HG03469 (cell line): Measurements from ENCODE around the gene GTPBP2.
"Not testable (repeated sequence)": the region's sequence is repeated elsewhere in the genome, so short reads cannot be mapped to it uniquely, and the experiment has no call there.

Source experiments
- ATAC-seq: cut with Tn5 transposase; IDR thresholded peaks from one replicate; pipeline ENCODE4 v1.9.1; 2021; ENCODE audit warnings: mild to moderate bottlenecking, moderate library complexity, moderate number of reproducible peaks; ENCODE audit not compliant: unreplicated experiment

GTPBP2 gene

GRCh38 chr6:43658161-43658560 lies 29.1 kb upstream of the GTPBP2 start:
- ATAC-seq: no peak

GRCh38 chr6:43657221-43657802 lies 28.2 kb upstream of the GTPBP2 start:
- no peak for ATAC-seq

DNA sequence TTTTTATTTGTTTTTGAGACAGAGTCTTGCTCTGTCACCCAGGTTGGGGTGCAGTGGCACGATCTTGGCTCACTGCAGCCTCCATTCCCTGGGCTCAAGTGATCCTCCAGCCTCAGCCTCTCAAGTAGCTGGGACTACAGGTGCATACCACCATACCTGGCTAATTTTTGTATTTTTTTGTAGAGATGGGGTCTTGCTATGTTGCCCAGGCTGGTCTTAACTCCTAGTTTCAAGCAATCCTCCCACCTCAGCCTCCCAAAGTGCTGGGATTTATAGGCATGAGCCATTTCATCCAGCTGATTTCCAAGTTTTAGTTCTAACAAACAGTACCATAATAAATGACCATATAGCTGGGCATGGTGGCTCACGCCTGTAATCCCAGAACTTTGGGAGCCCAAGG lies 23.8 kb upstream of the GTPBP2 start:
- ATAC-seq: not testable (repeated sequence)

DNA sequence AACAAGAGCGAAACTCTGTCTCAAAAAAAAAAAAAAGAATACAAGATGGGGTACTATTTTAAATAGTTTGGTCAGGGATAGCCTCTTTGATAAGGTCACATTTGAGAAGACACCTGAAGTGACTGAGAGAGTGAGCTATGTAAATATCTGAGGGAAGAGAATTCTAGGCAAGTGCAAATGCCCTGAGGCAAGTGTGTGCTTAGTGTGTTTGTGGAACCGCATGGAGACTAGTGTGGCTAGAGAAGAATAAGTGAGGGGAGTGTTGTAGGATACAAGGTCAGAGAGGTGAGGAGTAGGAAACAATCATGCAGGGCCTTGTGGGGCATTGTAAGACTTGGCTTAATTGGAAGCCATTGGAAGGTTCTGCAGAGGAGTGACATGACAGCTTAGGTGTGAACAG lies 19.2 kb upstream of the GTPBP2 start:
- ATAC-seq: no peak

DNA sequence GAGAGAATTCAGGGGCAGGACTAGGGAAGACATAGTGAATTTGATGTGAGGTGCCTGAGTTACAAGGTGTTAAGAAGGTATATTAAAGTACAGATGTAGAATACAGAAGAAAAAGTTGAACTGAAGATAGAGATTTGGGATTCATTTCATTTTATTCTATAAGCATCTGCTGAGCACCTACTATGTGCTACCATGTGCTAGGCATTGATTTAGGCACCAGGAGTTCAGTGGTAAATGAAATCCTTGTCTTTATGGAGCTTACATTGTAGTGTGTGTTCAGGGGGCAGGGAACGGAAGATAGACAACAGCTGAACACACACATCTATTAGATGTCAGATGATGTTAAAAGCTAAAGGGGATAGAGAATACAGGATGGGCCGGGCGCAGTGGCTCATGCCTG lies 18.5 kb upstream of the GTPBP2 start:
- ATAC-seq: no peak

DNA sequence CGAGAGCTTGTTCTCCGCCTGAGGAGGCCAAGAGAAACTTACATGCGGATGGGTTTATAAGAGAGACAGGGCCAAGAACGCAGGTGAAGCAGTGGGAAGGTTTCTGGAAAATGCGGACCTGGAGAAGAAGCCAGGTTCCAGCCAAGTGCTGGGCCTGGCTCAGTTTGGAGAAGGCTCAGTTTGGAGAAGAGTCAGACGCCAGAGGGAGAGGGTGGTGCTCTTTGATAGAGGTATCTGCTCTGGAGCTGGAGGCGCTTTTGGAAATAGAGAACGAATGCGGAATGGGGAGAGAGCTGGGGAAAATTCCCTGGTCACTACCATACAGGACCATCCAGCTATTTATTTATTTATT lies 16.5 kb upstream of the GTPBP2 start:
- no peak for ATAC-seq

DNA sequence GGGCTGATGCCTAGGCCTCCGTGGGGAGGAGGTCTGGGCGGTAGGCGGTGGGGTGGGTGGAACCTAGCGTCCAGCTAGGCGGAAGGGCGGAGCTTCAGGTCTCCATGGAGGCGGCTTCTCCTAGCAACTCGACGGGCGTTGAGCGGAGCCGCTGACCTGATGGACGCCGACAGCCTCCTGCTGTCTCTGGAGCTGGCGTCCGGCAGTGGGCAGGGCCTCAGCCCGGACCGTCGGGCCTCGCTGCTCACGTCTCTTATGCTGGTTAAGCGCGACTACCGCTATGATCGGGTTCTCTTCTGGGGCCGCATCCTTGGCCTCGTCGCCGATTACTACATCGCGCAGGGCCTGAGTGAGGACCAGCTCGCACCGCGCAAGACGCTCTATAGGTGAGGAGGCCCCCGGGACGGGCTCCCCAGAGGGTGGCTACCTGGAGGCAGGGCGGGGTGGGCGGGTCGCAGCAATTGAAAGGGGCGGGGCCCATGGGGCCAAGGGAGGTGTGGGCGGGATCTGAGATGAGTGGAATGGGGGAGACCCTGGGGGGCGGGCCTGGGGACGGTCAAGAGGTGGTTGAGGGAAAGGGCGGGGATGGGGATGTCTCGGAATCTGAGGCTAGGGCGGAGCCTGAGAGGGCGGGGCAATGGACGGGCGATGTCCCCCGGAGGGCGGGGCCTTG lies 16.0 kb upstream of the GTPBP2 start, which contains the start of gene RSPH9:
TSS of gene RSPH9 (plus strand) at position 97 of the 673 bp plus-strand sequence. CDS start at position 160, 63 bp downstream.
- ATAC-seq: no peak

DNA sequence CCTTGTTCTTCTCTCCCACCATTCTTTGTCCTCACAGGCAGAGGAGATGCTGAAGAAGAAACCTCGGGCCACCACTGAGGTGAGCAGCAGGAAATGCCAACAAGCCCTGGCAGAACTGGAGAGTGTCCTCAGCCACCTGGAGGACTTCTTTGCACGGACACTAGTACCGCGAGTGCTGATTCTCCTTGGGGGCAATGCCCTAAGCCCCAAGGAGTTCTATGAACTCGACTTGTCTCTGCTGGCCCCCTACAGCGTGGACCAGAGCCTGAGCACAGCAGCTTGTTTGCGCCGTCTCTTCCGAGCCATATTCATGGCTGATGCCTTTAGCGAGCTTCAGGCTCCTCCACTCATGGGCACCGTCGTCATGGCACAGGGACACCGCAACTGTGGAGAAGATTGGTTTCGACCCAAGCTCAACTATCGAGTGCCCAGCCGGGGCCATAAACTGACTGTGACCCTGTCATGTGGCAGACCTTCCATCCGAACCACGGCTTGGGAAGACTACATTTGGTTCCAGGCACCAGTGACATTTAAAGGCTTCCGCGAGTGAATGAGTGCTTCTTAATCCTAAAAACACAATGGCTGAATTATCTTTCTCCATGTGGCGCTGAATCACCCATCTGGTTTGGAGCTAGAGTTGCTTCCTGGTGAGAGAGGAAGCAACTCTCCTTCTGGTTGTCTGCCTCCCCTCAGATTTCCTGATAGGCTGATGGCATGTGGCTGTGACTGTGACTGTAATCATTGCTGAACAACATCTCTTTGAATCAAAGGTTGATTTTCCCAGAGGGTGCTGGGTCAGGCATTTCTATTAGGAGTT lies 11.1 kb upstream of the GTPBP2 start:
- no peak for ATAC-seq

DNA sequence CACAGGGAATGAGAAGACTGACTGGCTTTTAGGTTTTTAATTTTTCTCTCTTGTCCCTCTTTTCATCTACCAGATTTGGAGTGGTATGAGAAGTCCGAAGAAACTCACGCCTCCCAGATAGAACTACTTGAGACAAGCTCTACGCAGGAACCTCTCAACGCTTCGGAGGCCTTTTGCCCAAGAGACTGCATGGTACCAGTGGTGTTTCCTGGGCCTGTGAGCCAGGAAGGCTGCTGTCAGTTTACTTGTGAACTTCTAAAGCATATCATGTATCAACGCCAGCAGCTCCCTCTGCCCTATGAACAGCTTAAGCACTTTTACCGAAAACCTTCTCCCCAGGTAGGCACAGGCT lies 7.2 kb upstream of the GTPBP2 start:
- ATAC-seq: no peak

- peak; percentile 51 for ATAC-seq
These were observed 6.6 kb upstream of the GTPBP2 start, which contains the start of gene MAD2L1BP for GRCh38 chr6:43635387-43636307. MAD2L1BP (plus strand) TSS chr6:43635840; CDS start chr6:43635876, 36 bp downstream.

DNA sequence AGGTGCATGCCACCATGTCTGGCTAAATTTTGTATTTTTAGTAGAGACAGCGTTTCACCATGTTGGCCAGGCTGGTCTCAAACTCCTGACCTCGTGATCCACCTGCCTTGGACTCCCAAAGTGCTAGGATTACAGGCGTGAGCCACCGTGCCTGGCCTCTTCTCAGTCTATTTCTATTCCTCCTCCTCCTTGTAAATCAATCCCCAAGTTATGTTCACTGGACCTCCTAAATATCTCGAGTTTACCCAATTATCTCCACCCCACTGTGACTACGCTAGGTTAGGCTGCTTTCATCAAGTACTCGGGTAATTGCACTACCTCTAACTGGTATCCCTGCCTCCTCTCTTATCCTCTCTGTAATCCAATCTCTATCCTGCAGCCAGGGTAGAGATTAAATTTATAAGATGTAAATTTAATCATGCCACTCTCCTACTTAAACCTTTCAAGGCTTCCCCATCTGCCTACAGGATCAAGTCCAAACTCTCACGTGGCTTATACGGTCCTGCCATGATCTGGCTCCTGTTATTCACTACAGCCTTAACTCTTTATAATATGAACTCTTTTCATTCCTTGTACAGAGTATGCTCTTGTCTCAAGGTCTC lies 5.7 kb upstream of the GTPBP2 start:
- ATAC-seq: no peak

DNA sequence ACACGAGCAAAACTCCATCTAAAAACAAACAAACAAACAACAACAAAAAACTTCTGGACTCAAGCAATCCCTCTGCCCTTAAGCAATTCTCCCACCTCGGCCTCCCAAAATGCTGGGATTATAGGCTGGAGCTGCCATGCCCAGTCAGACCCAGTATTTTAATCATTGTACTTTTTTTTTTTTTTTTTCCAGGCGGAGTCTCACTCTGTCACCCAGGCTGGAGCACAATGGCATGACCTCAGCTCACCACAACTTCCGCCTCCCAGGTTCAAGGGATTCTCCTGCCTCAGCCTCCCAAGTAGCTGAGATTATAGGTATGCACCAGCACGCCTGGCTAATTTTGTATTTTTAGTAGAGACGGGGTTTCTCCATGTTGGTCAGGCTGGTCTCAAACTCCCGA lies 3.9 kb upstream of the GTPBP2 start:
- ATAC-seq: not testable (repeated sequence)

DNA sequence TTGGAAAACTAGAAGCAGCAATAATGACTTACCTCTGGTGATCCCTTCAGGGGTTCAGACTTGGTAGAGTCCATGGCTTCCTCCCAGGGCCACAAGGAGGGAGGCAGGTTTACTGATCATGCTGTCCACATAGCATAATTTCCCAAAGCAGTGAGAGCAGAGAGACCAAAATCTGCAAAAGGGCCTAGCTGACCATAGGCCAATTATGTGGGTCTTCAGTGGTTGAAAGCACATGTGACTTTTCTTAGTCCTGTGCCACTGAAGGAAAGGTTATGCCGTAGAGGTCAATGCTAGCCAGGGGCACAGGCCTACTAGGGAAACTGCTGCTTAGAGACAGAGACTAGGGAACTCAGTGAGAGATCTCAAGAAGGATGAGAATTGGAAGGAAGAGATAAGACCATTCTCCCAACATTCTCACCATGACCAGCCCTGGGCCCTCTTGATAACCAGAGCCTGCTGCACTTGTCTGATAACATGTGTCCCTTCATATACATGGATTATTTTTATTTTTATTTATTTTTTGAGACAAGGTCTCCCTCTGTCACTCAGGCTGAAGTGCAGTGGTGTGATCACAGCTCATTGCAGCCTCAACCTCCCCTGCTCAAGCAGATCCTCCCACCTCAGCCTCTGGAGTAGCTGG lies 2.0 kb upstream of the GTPBP2 start:
- no peak for ATAC-seq

DNA sequence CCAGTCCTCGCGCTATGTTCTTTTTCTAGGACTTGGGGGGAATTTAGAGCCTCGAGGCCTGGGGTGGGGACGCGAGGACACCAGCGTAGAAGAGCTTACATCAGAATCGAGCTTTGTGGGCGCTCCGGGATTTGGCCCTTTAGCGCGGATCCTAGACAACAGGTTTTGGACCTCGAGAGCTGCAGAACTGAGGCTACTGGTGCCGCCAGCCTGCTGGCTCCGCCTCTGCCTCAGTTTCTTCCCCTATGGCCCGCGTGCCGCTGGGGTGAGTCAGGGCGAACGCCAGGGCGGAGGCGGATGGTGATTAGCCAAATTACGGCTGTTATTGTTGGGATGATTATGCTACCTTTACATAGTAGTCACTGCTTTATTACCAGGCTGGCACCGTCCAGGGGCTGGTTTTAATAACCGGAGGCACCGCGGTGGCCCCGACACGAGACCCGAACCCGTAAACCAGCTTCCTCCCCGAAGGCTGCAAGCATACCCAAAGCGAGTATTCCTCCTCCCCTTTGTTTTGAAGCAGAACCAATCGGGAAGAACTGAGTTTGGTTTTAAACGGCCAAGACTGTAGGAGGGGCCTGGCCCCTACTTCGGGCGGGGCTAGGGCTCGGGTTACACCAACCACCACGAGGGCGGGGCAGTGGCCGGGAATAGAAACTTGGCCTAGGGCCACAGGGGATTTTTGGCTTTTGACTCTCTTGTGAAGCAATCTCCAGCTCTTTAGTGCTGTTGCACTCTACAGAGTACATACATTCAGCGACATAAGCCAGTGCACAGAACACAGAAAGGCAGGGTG lies 639 bp upstream of the GTPBP2 start:
- peak; percentile 41 for ATAC-seq

- ATAC-seq: no peak
These were observed 516 bp downstream of the GTPBP2 start for GRCh38 chr6:43628393-43629103.

DNA sequence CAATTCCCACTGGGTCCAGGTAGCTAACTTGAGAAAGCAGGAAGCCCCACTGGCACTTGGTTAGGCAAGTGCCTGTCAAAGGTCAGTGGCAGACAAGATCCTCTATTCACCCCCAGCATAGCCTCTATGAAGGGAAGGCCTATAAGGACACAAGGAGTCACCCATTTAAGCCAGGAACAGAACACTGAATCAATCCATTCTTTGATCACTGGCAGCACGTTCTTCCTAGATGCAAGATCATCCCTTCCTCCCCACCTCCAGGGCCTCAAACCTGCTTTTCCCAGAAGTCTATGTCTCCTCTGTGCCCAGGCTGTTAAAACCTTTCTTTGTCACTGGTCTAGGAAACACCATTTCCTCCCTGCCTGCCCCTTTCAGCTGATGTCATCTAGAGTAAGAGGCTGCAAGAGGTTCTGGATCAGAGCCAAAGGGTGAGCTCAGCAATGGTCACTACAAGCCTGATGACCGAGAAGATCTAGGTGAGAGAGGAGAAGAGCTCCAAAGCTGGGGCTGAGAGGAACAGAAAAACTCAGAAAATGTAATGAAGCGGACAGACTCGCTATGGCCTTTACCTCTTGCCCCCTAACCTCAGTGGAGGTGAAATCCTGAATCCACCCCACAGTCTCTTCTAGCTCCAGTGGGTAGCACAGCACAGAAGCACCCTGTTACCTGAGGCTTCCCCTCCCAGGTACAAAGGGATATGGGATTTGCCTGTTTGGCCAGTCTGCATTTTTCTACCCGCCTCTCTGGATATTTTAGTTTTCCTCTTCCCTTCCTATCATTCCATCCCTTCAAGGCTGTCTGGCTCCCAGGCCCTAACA lies 1.8 kb downstream of the GTPBP2 start:
- ATAC-seq: no peak

GRCh38 chr6:43625393-43625992 lies 3.6 kb downstream of the GTPBP2 start:
- ATAC-seq: no peak
